ENCODE measurements around the gene SORCS2. TPM values are rescaled to one million over a fixed set of nuclear protein-coding genes. Genes with fewer than 3 reads are reported as not detected.

Gene SORCS2
- total and polyA plus RNA-seq, 12 donors, result 0.25 to 5.4 (median 2.2) TPM

DNA sequence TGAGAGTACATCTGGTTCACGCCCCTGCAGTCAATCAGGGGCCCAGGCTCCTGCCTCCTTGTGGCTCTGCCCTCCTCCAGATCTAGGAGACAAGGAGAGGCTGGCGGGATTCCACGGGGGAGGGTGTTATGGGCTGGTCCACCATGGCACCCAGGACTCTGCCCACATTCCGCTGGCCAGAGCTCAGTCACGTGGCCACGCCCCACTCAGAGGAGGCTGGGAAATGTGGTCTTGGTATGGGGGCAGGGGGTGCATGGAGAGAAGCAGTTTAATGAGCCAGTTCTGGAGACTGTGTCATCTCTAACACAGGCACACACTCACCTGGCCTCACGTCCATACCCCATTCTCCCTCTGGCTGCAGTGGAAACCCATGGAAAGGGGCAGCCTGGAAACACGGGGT, 273.9 kb downstream of the SORCS2 start:
- DNase-seq (no peak), ATAC-seq (no peak)
- H3K9me3 ChIP-seq, result peaks cover 0 to 15% (median 0%) of the 10 kb centered on the region in 11 donors
- H3K27me3 ChIP-seq, result peaks cover 0 to 4% (median 0%) of the 10 kb centered on the region in 7 donors
- intact Hi-C loops (cut with DNase I), result loop anchor here in 2 of 10 donors (10.0 kb wide), 2 partner anchors 249 to 271 kb away; partner anchors contain the start of gene SORCS2 (in 1 of the 2)
- H3K4me3 ChIP-seq, result no peak overlapping the region
- H3K27ac ChIP-seq, result no peak overlapping the region
- TF ChIP-seq, protein P1, sequence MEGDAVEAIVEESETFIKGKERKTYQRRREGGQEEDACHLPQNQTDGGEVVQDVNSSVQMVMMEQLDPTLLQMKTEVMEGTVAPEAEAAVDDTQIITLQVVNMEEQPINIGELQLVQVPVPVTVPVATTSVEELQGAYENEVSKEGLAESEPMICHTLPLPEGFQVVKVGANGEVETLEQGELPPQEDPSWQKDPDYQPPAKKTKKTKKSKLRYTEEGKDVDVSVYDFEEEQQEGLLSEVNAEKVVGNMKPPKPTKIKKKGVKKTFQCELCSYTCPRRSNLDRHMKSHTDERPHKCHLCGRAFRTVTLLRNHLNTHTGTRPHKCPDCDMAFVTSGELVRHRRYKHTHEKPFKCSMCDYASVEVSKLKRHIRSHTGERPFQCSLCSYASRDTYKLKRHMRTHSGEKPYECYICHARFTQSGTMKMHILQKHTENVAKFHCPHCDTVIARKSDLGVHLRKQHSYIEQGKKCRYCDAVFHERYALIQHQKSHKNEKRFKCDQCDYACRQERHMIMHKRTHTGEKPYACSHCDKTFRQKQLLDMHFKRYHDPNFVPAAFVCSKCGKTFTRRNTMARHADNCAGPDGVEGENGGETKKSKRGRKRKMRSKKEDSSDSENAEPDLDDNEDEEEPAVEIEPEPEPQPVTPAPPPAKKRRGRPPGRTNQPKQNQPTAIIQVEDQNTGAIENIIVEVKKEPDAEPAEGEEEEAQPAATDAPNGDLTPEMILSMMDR (IDR thresholded peaks at IDR 0.05), result no peak
- 86 to 88% methylated on average over 8 of the region's 8 CpGs for WGBS, 2 donors
- peaks cover 0 to 15% (median 8%) of the 10 kb centered on the region in 9 donors for H3K4me1 ChIP-seq
- H3K36me3 ChIP-seq, result no peaks in the 10 kb centered on the region

GRCh38 chr4:7466904-7467303, 274.6 kb downstream of the SORCS2 start:
- no peak overlapping the region for H3K27ac ChIP-seq
- no peaks in the 10 kb centered on the region for H3K36me3 ChIP-seq
- H3K9me3 ChIP-seq, result peaks cover 0 to 15% (median 0%) of the 10 kb centered on the region in 11 donors
- WGBS, 2 donors, result 86 to 89% methylated on average over 7 of the region's 7 CpGs
- H3K4me1 ChIP-seq, result peaks cover 0 to 15% (median 8%) of the 10 kb centered on the region in 9 donors
- H3K27me3 ChIP-seq, result peaks cover 0 to 10% (median 4%) of the 10 kb centered on the region in 7 donors
- no peak for ATAC-seq
- no peak for DNase-seq
- TF ChIP-seq, protein P1 (IDR thresholded peaks at IDR 0.05), result no peak
- H3K4me3 ChIP-seq, result no peak overlapping the region
- intact Hi-C loops (cut with DNase I), result loop anchor here in 2 of 10 donors (10.0 kb wide), 2 partner anchors 248 to 272 kb away; partner anchors contain the start of gene SORCS2 (in 1 of the 2)

- intact Hi-C loops (cut with DNase I), result loop anchor here in 2 of 10 donors (10.0 kb wide), 2 partner anchors 247 to 273 kb away; partner anchors contain the start of gene SORCS2 (in 1 of the 2)
- no peak for ATAC-seq
- no peak for DNase-seq
- Histone ChIP-seq H3K9me3 (peaks cover 0 to 15% (median 0%) of the 10 kb centered on the region in 11 donors), H3K27ac (no peak overlapping the region), H3K27me3 (peaks cover 0 to 13% (median 8%) of the 10 kb centered on the region in 7 donors), H3K4me3 (no peak overlapping the region), H3K36me3 (no peaks in the 10 kb centered on the region), H3K4me1 (peaks cover 0 to 11% (median 6%) of the 10 kb centered on the region in 9 donors)
- WGBS, 2 donors, result 82 to 85% methylated on average over 7 of the region's 7 CpGs
- TF ChIP-seq, protein P1 (IDR thresholded peaks at IDR 0.05), result no peak
These were observed 275.1 kb downstream of the SORCS2 start for GRCh38 chr4:7467471-7467870.

DNA sequence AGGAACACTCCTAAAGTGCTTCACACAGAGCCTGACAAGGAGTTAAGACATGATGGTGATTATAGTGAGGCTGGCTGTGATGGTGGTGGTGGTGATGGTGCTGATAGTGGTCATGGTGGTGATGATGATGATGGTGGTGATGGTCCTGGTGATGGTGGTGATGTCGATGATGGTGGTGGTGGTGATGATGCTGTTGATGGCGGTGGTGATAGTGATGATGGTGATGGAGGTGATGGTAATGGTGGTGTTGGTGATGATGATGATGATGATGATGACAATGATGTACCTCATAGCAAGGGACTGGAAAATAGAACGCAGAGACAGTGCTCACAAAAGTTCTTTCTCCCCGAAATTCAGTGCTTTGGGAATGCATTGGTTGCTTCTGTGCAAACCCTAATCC, 276.7 kb downstream of the SORCS2 start:
- H3K4me3 ChIP-seq, result no peak overlapping the region
- no peaks in the 10 kb centered on the region for H3K36me3 ChIP-seq
- no peak for DNase-seq
- 90 to 95% methylated on average over 4 of the region's 4 CpGs for WGBS, 2 donors
- intact Hi-C loops (cut with DNase I), result loop anchor here in 2 of 10 donors (10.0 kb wide), 2 partner anchors 246 to 274 kb away; partner anchors contain the start of gene SORCS2 (in 1 of the 2)
- TF ChIP-seq, protein P1 (IDR thresholded peaks at IDR 0.05), result no peak
- H3K27ac ChIP-seq, result no peak overlapping the region
- no peak for ATAC-seq
- no peaks in the 10 kb centered on the region for H3K4me1 ChIP-seq
- H3K27me3 ChIP-seq, result peaks cover 0 to 19% (median 10%) of the 10 kb centered on the region in 7 donors
- H3K9me3 ChIP-seq, result peaks cover 0 to 15% (median 0%) of the 10 kb centered on the region in 11 donors
